Smooth muscle cell (in vitro differentiated cells): Measurements from ENCODE around the gene IGLL1. TPM values are rescaled to one million over a fixed set of nuclear protein-coding genes. Genes with fewer than 3 reads are reported as not detected.

Experiments
- DNase-seq: peaks from one replicate; lab custom pipeline; 2025; ENCODE audit not compliant: unreplicated experiment; lab: John Stamatoyannopoulos, UW
- H2AFZ ChIP-seq: fragments of 200-600 bp; sonication (generic); 2 replicates; pipeline ENCODE4 v1.6.0; 2016; ENCODE audit warnings: antibody characterized with exemption, low read depth, mild to moderate bottlenecking
- H3F3A ChIP-seq: fragments of 200-600 bp; sonication (generic); 2 replicates; pipeline ENCODE4 v1.6.0; 2017; ENCODE audit warnings: antibody characterized with exemption, low read depth
- H3K27ac ChIP-seq: fragments of 200-600 bp; sonication (generic); 2 replicates; pipeline ENCODE4 v1.5.1; 2016; ENCODE audit warnings: low read depth, mild to moderate bottlenecking
- H3K27me3 ChIP-seq: fragments of 200-600 bp; sonication (generic); 2 replicates; pipeline ENCODE4 v1.6.1; 2016; ENCODE audit warnings: low read depth, mild to moderate bottlenecking
- H3K36me3 ChIP-seq: fragments of 200-600 bp; sonication (generic); 2 replicates; pipeline ENCODE4 v1.5.1; 2016; ENCODE audit warnings: low read depth
- H3K4me1 ChIP-seq: fragments of 200-600 bp; sonication (generic); 2 replicates; pipeline ENCODE4 v1.5.1; 2016; ENCODE audit warnings: low read depth
- H3K4me2 ChIP-seq: fragments of 200-600 bp; sonication (generic); 2 replicates; pipeline ENCODE4 v1.6.0; 2016; ENCODE audit warnings: mild to moderate bottlenecking
- H3K4me3 ChIP-seq: fragments of 200-600 bp; sonication (generic); 2 replicates; pipeline ENCODE4 v1.5.1; 2016; ENCODE audit warnings: mild to moderate bottlenecking
- H3K79me2 ChIP-seq: fragments of 200-600 bp; sonication (generic); 2 replicates; pipeline ENCODE4 v1.6.0; 2016; ENCODE audit warnings: low read depth, mild to moderate bottlenecking
- H3K9ac ChIP-seq: fragments of 200-600 bp; sonication (generic); 2 replicates; pipeline ENCODE4 v1.6.0; 2016; ENCODE audit warnings: low read depth
- H3K9me3 ChIP-seq: fragments of 200-600 bp; sonication (generic); replicated peaks from 2 replicates; pipeline ENCODE4 v1.5.1; 2016; ENCODE audit warnings: low read depth
- H4K20me1 ChIP-seq: fragments of 200-600 bp; sonication (generic); 2 replicates; pipeline ENCODE4 v1.6.0; 2016; ENCODE audit warnings: low read depth
- CTCF ChIP-seq: fragments of 200-600 bp; sonication (generic); IDR thresholded peaks from 2 replicates; pipeline ENCODE4 v1.5.1; 2017; ENCODE audit warnings: borderline replicate concordance, mild to moderate bottlenecking, antibody characterized with exemption; ENCODE audit not compliant: insufficient read depth, poor library complexity, severe bottlenecking
- WGBS: methylation state at CpG from one replicate; pipeline ENCODE4 v1.1.7; 2016; ENCODE audit warnings: low lambda C conversion rate; 5-methylcytosine and 5-hydroxymethylcytosine counted together
- polyA plus RNA-seq: library from polyadenylated mRNA; unstranded; fragments of >200 nt; fragmentation: Nextera tagmentation; extraction: Ambion mirVana; gene quantifications from 2 replicates; pipeline ENCODE4 v1.2.1, GENCODE V29; 2016
- total RNA-seq: library from RNA; depleted of rRNA; stranded (reverse); fragments of >200 nt; gene quantifications from 2 replicates; pipeline ENCODE4 v1.2.3, GENCODE V29; 2014

Gene IGLL1
- total and polyA plus RNA-seq, 2 experiments from 2014 or later, result not detected

GRCh38 chr22:23553924-23554870 is 25.9 kb downstream of the IGLL1 start:
- WGBS, result 87% methylated on average over 21 of the region's 21 CpGs
- no peak overlapping the region for H3K27ac ChIP-seq
- no peak overlapping the region for H3K4me3 ChIP-seq
- H4K20me1 ChIP-seq, result no peaks in the 10 kb centered on the region
- H3K36me3 ChIP-seq, result no peaks in the 10 kb centered on the region
- H3K4me2 ChIP-seq, result no peak overlapping the region
- H3K4me1 ChIP-seq, result no peaks in the 10 kb centered on the region
- H3K9me3 ChIP-seq, result no peaks in the 10 kb centered on the region
- H3K79me2 ChIP-seq, result no peaks in the 10 kb centered on the region
- no peak for DNase-seq
- H3F3A ChIP-seq, result no peaks in the 10 kb centered on the region
- peaks cover 5% of the 10 kb centered on the region for H3K27me3 ChIP-seq
- H2AFZ ChIP-seq, result no peak overlapping the region
- TF ChIP-seq CTCF, result no peak
- H3K9ac ChIP-seq, result no peak overlapping the region

DNA sequence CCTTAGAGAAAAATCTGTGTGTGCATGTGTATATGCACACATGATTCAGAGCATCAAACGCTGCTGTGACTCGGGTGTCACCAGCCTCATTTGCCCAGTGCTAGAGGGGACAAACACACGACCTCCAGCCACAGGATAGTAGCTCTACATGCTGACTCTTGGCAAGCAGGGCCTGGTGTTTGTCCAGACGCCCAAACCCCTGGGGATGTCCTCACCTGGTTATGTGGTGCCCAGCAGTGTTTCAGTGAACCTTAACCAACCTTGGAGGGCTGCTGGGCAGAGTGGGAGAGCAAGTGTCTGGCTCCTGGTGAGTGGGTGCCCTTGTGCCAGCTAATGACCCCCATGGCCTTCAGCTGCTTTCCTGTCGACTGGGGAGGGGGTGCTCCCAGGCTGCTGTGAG is 26.7 kb downstream of the IGLL1 start:
- no peaks in the 10 kb centered on the region for H3F3A ChIP-seq
- H3K4me3 ChIP-seq, result no peak overlapping the region

DNA sequence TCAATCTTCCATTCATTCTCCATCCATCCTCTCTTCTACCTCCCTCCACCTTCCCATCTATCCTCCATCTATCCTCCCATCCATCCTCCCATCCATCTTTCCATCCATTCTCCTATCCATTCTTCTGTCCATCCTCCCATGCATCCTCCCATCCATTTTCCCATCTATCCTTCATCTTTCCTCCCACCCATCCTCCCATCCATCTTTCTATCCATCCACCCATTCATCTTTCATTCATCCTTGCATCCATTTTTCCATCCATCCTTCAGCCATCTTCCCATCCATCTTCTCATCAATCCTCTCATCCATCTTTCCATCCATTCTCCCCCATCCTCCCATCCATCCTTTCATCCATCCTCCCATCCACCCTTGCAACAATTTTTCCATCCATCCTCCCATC is 27.5 kb downstream of the IGLL1 start:
- no peaks in the 10 kb centered on the region for H4K20me1 ChIP-seq
- H2AFZ ChIP-seq, result no peak overlapping the region
- H3K79me2 ChIP-seq, result no peaks in the 10 kb centered on the region
- no peak overlapping the region for H3K4me3 ChIP-seq
- H3K9me3 ChIP-seq, result no peaks in the 10 kb centered on the region
- H3K9ac ChIP-seq, result no peak overlapping the region
- peaks cover 3% of the 10 kb centered on the region for H3K27me3 ChIP-seq
- H3F3A ChIP-seq, result no peaks in the 10 kb centered on the region
- H3K4me1 ChIP-seq, result no peaks in the 10 kb centered on the region
- DNase-seq, result no peak
- no peaks in the 10 kb centered on the region for H3K36me3 ChIP-seq
- H3K4me2 ChIP-seq, result no peak overlapping the region
- no peak for TF ChIP-seq CTCF
- no peak overlapping the region for H3K27ac ChIP-seq

More for the DNA sequence above, 26.7 kb downstream of the IGLL1 start:
- Histone ChIP-seq H4K20me1 (no peaks in the 10 kb centered on the region), H3K4me2 (no peak overlapping the region), H3K36me3 (no peaks in the 10 kb centered on the region), H3K9ac (no peak overlapping the region), H3K9me3 (no peaks in the 10 kb centered on the region), H3K27me3 (peaks cover 3% of the 10 kb centered on the region), H3K4me1 (no peaks in the 10 kb centered on the region), H3K79me2 (no peaks in the 10 kb centered on the region), H3K27ac (no peak overlapping the region), H2AFZ (no peak overlapping the region)
- DNase-seq, result no peak
- TF ChIP-seq CTCF, result no peak
- WGBS, result 64% methylated on average over 5 of the region's 5 CpGs

- H3K27me3 ChIP-seq, result no peaks in the 10 kb centered on the region
- no peaks in the 10 kb centered on the region for H3K79me2 ChIP-seq
- DNase-seq, result no peak
- no peak overlapping the region for H3K4me3 ChIP-seq
- no peak for TF ChIP-seq CTCF
- no peaks in the 10 kb centered on the region for H3K36me3 ChIP-seq
- no peaks in the 10 kb centered on the region for H3K9me3 ChIP-seq
- no peak overlapping the region for H2AFZ ChIP-seq
- H4K20me1 ChIP-seq, result no peaks in the 10 kb centered on the region
- no peak overlapping the region for H3K4me2 ChIP-seq
- H3K9ac ChIP-seq, result no peak overlapping the region
- no peaks in the 10 kb centered on the region for H3F3A ChIP-seq
- H3K4me1 ChIP-seq, result no peaks in the 10 kb centered on the region
- H3K27ac ChIP-seq, result no peak overlapping the region
Observed at GRCh38 chr22:23551385-23551784, 28.7 kb downstream of the IGLL1 start.
